Caki2 (cell line): ENCODE results near the gene MSRB1. TPM values are rescaled to one million over a fixed set of nuclear protein-coding genes. Genes with fewer than 3 reads are reported as not detected.

Experiments
- DNase-seq: peaks from one replicate; pipeline ENCODE4 v3.0.0-alpha.2; 2015; ENCODE audit warnings: low read depth
- in situ Hi-C: cut with HindIII; loops from 2 replicates; pipeline ENCODE4 v1.10.0; 2016; ENCODE audit warnings: low sequenced_read_pairs, low pct_unique_long_range_greater_than_20kb, mixed read lengths
- total RNA-seq: library from RNA; depleted of rRNA; stranded (reverse); fragments of >200 nt; shearing (Covaris generic); gene quantifications from 2 replicates; pipeline ENCODE4 v1.2.3, GENCODE V29; 2014; ENCODE audit warnings: low replicate concordance

Gene MSRB1
- total RNA-seq, 1 experiment from 2014 or later, result 275 TPM

DNA sequence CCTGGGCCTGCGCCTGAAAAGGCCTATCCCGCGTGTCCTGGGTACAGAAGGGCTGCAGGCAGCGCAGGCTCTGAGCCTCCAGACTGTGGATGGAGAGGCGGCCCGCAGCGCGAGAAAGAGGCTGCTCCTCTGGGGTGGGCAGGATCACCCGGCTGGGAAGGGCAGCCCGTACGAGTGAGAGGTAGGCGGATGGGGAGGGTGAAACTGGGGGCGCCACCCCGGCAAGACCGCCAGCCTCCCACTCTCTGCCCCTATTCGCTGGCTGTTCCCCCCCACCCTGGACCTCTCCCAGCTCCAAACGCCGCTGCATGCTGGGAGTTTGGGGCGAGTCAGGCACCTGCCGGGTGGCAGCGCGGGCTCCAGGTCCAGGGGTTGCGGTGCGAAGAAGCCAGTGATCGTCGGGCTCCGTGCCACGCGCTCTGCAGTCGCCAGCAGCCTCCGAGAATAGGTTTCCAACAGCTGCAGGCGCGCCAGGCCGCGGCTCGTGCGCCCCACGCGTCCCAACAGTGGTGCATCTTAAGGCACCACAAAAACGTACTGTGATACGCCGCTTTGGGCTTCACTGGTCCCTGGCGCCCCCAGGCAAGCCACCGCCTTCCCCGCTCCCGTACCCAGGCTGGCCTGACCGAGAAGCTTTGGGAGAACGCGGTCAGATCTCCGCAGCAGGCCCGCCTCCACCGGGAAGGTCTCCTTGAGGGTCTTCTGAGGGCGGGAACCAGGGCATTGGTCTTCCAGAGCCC lies 37.2 kb upstream of the MSRB1 start:
- in situ Hi-C loops, result no loop called here
- DNase-seq, result no peak

- in situ Hi-C loops, result no loop called here
- DNase-seq, result no peak
Measured at GRCh38 chr16:1979271-1980029, 36.5 kb upstream of the MSRB1 start.

DNA sequence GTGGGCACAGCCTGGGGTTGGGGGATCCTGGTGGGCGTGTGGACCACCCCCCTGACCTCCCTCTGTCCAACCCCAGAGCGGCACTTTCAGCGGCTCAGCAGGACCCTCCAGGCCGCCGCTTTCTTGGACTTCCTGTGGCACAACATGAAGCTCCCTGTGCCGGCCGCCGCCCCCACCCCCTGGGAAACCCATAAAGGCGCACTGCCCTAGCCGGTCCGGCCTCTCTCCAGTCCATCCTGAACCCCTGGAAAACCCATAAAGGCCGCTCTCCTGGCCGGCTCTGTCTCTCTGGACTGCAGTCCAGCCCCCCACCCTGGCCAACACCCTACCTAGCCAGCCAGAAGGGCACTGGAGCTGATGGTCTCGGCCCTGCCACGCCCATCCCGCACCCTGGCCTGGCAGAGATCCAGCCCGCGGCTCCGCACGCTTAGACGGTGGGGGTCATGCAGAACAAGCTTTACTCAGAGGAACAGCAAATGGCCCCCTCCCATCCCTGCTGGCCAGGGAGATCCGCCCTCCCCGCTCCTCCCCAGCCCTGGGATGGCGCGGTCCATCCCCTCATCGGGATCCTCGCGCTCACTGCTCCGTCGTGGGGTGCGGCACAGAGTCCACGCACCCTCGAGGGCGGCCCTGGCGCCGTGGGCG lies 35.6 kb upstream of the MSRB1 start:
- in situ Hi-C loops, result no loop called here
- DNase-seq, result no peak

- no peak for DNase-seq
- in situ Hi-C loops, result no loop called here
Measured at GRCh38 chr16:1977875-1978268, 34.9 kb upstream of the MSRB1 start.

GRCh38 chr16:1976951-1977874 lies 34.2 kb upstream of the MSRB1 start:
- in situ Hi-C loops, result no loop called here
- DNase-seq, result no peak

DNA sequence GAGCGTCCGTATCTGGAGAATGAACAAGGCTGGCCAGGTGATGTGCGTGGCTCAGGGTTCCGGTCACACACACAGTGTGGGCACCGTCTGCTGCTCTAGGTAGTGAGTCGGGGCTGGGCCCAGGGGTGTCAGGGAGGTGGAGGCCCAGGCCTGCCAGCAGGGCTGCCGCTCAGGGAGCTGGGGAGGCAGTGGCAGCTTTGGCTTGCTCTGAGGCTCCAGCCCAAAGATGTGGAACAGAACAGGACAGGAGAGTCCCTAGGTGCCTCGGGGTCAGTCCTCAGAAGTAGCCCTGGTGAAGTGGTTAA lies 33.2 kb upstream of the MSRB1 start:
- in situ Hi-C loops, result no loop called here

GRCh38 chr16:1975432-1976215 lies 32.6 kb upstream of the MSRB1 start:
- in situ Hi-C loops, result no loop called here
- no peak for DNase-seq

More for the DNA sequence above, 33.2 kb upstream of the MSRB1 start:
- DNase-seq, result no peak

- no peak for DNase-seq
- in situ Hi-C loops, result no loop called here
Measured at GRCh38 chr16:1974157-1975070, 31.4 kb upstream of the MSRB1 start.

DNA sequence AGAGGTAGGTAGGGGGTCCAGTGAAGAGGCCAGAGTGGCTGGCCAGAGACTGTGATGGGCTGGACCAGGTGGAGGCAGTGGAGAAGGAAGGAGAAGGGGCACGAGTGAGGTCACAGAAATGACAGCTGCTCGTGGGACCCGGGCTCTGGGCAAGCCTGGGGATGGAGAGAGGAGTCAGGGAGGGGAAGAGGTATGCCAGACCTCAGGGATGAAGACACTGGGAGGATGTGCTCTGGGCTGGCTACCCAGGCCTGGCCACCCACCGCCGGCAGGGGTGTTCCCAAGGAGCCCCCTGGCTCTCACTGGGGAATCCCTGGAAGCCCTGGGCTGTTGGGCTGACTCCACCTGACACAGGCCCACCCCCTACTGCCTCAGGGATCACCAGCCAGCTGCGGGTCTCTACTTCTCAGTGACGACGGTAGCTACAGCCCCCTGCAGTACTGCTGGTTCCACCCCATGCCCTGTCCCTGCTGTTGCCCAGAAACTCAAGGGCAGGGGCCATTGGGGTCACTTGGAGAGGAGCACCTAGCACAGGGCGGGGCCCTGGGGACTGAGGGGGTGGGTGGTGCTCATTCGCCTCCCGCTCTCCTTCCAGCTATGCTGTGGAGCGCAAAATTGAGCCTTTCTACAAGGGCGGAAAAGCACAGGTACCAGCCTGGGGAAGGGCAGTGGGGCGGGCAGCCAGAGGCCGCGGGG lies 30.6 kb upstream of the MSRB1 start:
- in situ Hi-C loops, result no loop called here

DNA sequence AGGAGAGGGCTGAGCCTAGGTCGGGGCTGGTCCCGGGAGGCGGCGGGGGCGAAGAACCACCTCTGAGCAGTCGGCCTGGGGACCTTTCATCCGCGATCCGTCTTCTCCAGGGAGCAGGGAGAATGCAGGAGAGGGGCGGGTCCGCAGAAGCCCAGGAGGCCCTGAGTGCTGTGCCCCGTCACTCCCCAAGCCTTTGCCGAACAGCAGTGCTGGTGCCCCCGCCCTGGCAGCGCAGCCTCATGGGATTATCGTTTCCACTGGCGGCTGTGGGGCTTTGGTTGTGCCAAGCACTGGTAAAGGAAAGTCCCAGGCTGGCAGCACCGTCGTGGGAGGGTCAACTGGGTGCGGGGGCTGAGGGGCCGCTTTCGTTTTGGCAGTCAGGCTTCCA lies 29.5 kb upstream of the MSRB1 start:
- in situ Hi-C loops, result no loop called here
- no peak for DNase-seq

More for the DNA sequence above, 30.6 kb upstream of the MSRB1 start:
- DNase-seq, result no peak

DNA sequence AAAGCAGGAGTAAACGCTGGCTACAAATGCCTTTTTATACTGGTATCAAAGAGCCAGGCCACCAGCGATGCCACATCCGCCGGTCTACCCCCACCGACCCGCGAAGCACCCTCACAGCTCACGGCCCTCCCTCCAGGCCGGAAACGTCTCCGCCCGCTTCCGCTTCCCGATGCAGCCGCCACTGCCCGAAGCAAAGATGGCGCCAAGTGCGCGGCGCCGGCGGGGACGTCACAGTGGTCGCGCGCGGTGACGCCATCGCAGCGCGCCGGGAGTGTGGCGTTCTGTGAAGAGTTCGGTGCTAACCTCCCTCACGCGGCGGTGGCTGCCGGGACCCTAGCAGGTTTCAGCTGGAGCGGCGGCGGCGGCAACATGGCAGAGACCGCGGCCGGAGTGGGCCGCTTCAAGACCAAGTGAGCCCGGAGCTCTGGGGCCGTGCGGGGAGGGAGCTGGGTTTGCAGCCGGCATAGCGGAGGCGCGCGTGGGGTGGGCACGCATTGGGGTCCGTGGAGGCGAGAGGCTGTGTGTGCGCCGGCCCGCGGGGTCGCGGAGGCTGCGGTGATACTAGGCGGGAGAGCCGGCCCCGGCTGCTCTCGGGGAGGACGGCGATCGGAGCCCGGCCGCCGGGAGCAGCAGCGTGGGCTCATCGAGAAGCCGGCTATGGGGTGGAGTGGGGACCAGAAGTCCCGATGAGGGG lies 28.9 kb upstream of the MSRB1 start, which contains the start of gene TBL3:
TSS of gene TBL3 (plus strand) at position 258 of the 694 bp plus-strand sequence. CDS start at position 370, 112 bp downstream.
- DNase-seq, result peak; percentile 96
- in situ Hi-C loops, result no loop called here

- in situ Hi-C loops, result loop anchor here (10.0 kb wide), 1 partner anchor 104 kb away; no protein-coding TSS in a partner anchor
- no peak for DNase-seq
Measured at GRCh38 chr16:1968146-1968953, 25.4 kb upstream of the MSRB1 start.

GRCh38 chr16:1966460-1966859 lies 23.5 kb upstream of the MSRB1 start, which contains the start of gene RNF151:
TSS of gene RNF151 (plus strand) at chr16:1966856. CDS start at chr16:1966882, 26 bp downstream.
- in situ Hi-C loops, result loop anchor here (10.0 kb wide), 1 partner anchor 102 kb away; no protein-coding TSS in a partner anchor
- DNase-seq, result no peak

DNA sequence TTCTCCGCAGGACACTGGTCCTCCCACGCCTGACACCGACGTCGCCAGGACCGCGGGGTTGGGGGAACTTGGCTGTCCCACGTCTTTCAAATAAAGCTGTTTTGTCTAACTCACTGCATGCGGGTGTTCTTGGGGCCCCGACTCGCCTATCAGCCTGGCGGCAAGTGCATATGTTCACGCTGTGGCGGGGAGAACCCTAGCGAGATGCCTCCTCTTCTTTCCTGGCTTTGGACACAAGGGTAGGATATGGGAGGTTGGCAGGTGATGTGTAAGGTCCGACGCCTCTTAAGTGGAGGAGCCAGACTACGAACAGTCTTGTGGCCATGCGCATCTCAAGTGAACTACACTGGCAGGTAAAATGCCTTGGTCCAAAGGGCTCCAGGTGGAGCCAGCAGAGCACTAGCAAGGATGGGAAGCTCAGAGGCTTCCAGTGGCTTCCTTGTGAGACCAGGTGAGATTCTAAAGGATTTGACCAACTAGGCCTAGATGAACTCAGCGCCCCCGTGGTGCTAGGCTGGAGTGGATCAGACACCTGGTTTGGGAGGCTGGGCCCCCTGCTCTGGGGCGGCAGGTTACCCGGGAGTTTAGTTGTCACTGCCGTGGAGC lies 22.5 kb upstream of the MSRB1 start:
- no peak for DNase-seq
- in situ Hi-C loops, result loop anchor here (10.0 kb wide), 1 partner anchor 101 kb away; no protein-coding TSS in a partner anchor
